Activated CD4-positive, alpha-beta T cell treated with anti-CD3 and anti-CD28 coated beads, Interleukin-2, amount 10 ng/mL, durations not matched to agents 7 days and 5 days (primary cell): ENCODE data around the gene STUB1. TPM values are rescaled to one million over a fixed set of nuclear protein-coding genes. Genes with fewer than 3 reads are reported as not detected.
A peak's percentile ranks its signal among the peaks of the same experiment; 100 is the strongest.

Experiments
- CTCF ChIA-PET: fragments of 350-600 bp; sonication (Branson Sonifier 250); formaldehyde crosslinking; loops from one replicate; lab custom pipeline; 2021; ENCODE audit warnings: antibody characterized with exemption; lab: Charles Lee
- POLR2A ChIA-PET: fragments of 350-600 bp; sonication (Branson Sonifier 250); formaldehyde crosslinking; loops from one replicate; lab custom pipeline; 2021; ENCODE audit warnings: antibody characterized with exemption; lab: Charles Lee
- DNase-seq: peaks from one replicate; pipeline ENCODE4 v3.0.0-alpha.2; 2020
- H3K27ac Mint-ChIP-seq: one replicate; pipeline ENCODE4 v1.8.0; 2021; ENCODE audit warnings: mild to moderate bottlenecking, moderate library complexity, mixed read lengths
- H3K27me3 Mint-ChIP-seq: one replicate; pipeline ENCODE4 v1.8.0; 2021; ENCODE audit warnings: mixed read lengths
- H3K36me3 Mint-ChIP-seq: one replicate; pipeline ENCODE4 v1.8.0; 2021; ENCODE audit warnings: low read depth, mixed read lengths
- H3K4me1 Mint-ChIP-seq: one replicate; pipeline ENCODE4 v1.8.0; 2021; ENCODE audit warnings: mixed read lengths
- H3K4me3 Mint-ChIP-seq: one replicate; pipeline ENCODE4 v1.8.0; 2021; ENCODE audit warnings: mild to moderate bottlenecking, moderate library complexity, mixed read lengths
- H3K9me3 Mint-ChIP-seq: one replicate; pipeline ENCODE4 v1.8.0; 2021; ENCODE audit warnings: mixed read lengths
- total RNA-seq, 2 experiments: library from RNA; stranded (reverse); gene quantifications; one replicate each; pipeline ENCODE4 v1.2.3, GENCODE V29; 2021

STUB1 gene
- total RNA-seq, 2 experiments from 2014 or later: 68.7 to 69.7 TPM

GRCh38 chr16:647173-647902 is 32.9 kb upstream of the STUB1 start:
- H3K4me3 Mint-ChIP-seq: no peak overlapping the region
- peaks cover 30% of the 10 kb centered on the region for H3K4me1 Mint-ChIP-seq
- no peaks in the 10 kb centered on the region for H3K27me3 Mint-ChIP-seq
- ChIA-PET CTCF (interaction anchor here (0.7 to 1.5 kb wide), 7 partner anchors 11 to 58 kb away, joined by 3 to 7 read pairs (median 3); partner anchors contain the start of gene METTL26), POLR2A (no interaction called here)
- no peak for DNase-seq
- no peaks in the 10 kb centered on the region for H3K36me3 Mint-ChIP-seq
- H3K27ac Mint-ChIP-seq: no peak overlapping the region
- H3K9me3 Mint-ChIP-seq: no peaks in the 10 kb centered on the region

GRCh38 chr16:648071-648780 is 32.0 kb upstream of the STUB1 start:
- Mint-ChIP-seq H3K4me3 (peak overlapping the region; percentile 73), H3K9me3 (no peaks in the 10 kb centered on the region), H3K27ac (peak overlapping the region; percentile 77), H3K36me3 (no peaks in the 10 kb centered on the region), H3K27me3 (no peaks in the 10 kb centered on the region), H3K4me1 (peaks cover 26% of the 10 kb centered on the region)
- POLR2A ChIA-PET: no interaction called here
- DNase-seq: no peak
- CTCF ChIA-PET: interaction anchor here (0.7 to 1.5 kb wide), 8 partner anchors 11 to 59 kb away, joined by 3 to 7 read pairs (median 3); partner anchors contain the start of gene METTL26

GRCh38 chr16:648781-649589 is 31.2 kb upstream of the STUB1 start, which contains the start of gene WDR90:
TSS of gene WDR90 (plus strand) at chr16:649365. CDS start at chr16:649417, 52 bp downstream.
- Mint-ChIP-seq H3K27ac (peak within 1 kb of the TSS; percentile 77), H3K27me3 (no peaks in the 10 kb centered on the region), H3K9me3 (no peaks in the 10 kb centered on the region), H3K36me3 (no peaks in the 10 kb centered on the region), H3K4me1 (peaks cover 22% of the 10 kb centered on the region), H3K4me3 (peak within 1 kb of the TSS; percentile 73)
- CTCF ChIA-PET: interaction anchor here (0.9 to 3.1 kb wide), 7 partner anchors 10 to 60 kb away, joined by 3 to 13 read pairs (median 6); partner anchors contain the start of genes METTL26 and RHOT2
- peak; percentile 94 for DNase-seq
- POLR2A ChIA-PET: interaction anchor here (0.7 kb wide), 1 partner anchor 20 kb away, joined by 3 read pairs; no protein-coding TSS in a partner anchor

GRCh38 chr16:649631-650030 is 30.6 kb upstream of the STUB1 start:
- H3K27ac Mint-ChIP-seq: no peak overlapping the region

GRCh38 chr16:651844-652243 is 28.4 kb upstream of the STUB1 start:
- POLR2A ChIA-PET: no interaction called here
- CTCF ChIA-PET: interaction anchor here (3.1 kb wide), 1 partner anchor 16 kb away, joined by 13 read pairs; the partner anchor contains the start of gene RHOT2
- no peak overlapping the region for H3K27ac Mint-ChIP-seq
- no peak overlapping the region for H3K4me3 Mint-ChIP-seq
- H3K9me3 Mint-ChIP-seq: no peaks in the 10 kb centered on the region
- no peaks in the 10 kb centered on the region for H3K27me3 Mint-ChIP-seq
- H3K4me1 Mint-ChIP-seq: peaks cover 13% of the 10 kb centered on the region
- no peak for DNase-seq
- no peaks in the 10 kb centered on the region for H3K36me3 Mint-ChIP-seq

More at GRCh38 chr16:649631-650030, 30.6 kb upstream of the STUB1 start:
- CTCF ChIA-PET: interaction anchor here (1.6 to 3.1 kb wide), 2 partner anchors 13 to 18 kb away, joined by 6 to 13 read pairs; partner anchors contain the start of genes METTL26 and RHOT2
- H3K27me3 Mint-ChIP-seq: no peaks in the 10 kb centered on the region
- peak overlapping the region; percentile 72 for H3K4me3 Mint-ChIP-seq
- POLR2A ChIA-PET: interaction anchor here (0.7 kb wide), 1 partner anchor 19 kb away, joined by 3 read pairs; no protein-coding TSS in a partner anchor
- no peaks in the 10 kb centered on the region for H3K9me3 Mint-ChIP-seq
- H3K4me1 Mint-ChIP-seq: peaks cover 15% of the 10 kb centered on the region
- DNase-seq: peak; percentile 33
- H3K36me3 Mint-ChIP-seq: no peaks in the 10 kb centered on the region

GRCh38 chr16:652454-653305 is 27.5 kb upstream of the STUB1 start:
- Mint-ChIP-seq H3K4me1 (peaks cover 13% of the 10 kb centered on the region), H3K27me3 (no peaks in the 10 kb centered on the region), H3K9me3 (no peaks in the 10 kb centered on the region), H3K4me3 (no peak overlapping the region), H3K27ac (no peak overlapping the region), H3K36me3 (no peaks in the 10 kb centered on the region)
- ChIA-PET POLR2A (no interaction called here), CTCF (no interaction called here)
- no peak for DNase-seq

GRCh38 chr16:654034-654433 is 26.2 kb upstream of the STUB1 start:
- Mint-ChIP-seq H3K9me3 (no peaks in the 10 kb centered on the region), H3K27me3 (no peaks in the 10 kb centered on the region), H3K27ac (no peak overlapping the region), H3K4me1 (peaks cover 4% of the 10 kb centered on the region), H3K4me3 (no peak overlapping the region), H3K36me3 (no peaks in the 10 kb centered on the region)
- POLR2A ChIA-PET: no interaction called here
- CTCF ChIA-PET: interaction anchor here (0.6 to 1.6 kb wide), 2 partner anchors 22 to 55 kb away, joined by 3 to 6 read pairs; no protein-coding TSS in a partner anchor
- no peak for DNase-seq

GRCh38 chr16:657487-657886 is 22.7 kb upstream of the STUB1 start:
- ChIA-PET CTCF (interaction anchor here (0.6 to 1.6 kb wide), 3 partner anchors 11 to 413 kb away, joined by 3 to 4 read pairs (median 3); partner anchors contain the start of gene RHOT2), POLR2A (no interaction called here)
- DNase-seq: no peak
- no peak overlapping the region for H3K27ac Mint-ChIP-seq
- H3K9me3 Mint-ChIP-seq: no peaks in the 10 kb centered on the region
- H3K27me3 Mint-ChIP-seq: no peaks in the 10 kb centered on the region
- no peaks in the 10 kb centered on the region for H3K36me3 Mint-ChIP-seq
- no peak overlapping the region for H3K4me3 Mint-ChIP-seq
- H3K4me1 Mint-ChIP-seq: peaks cover 5% of the 10 kb centered on the region

- H3K4me3 Mint-ChIP-seq: no peak overlapping the region
- H3K9me3 Mint-ChIP-seq: no peaks in the 10 kb centered on the region
- H3K4me1 Mint-ChIP-seq: peaks cover 5% of the 10 kb centered on the region
- no peaks in the 10 kb centered on the region for H3K27me3 Mint-ChIP-seq
- POLR2A ChIA-PET: no interaction called here
- no peak for DNase-seq
- H3K36me3 Mint-ChIP-seq: no peaks in the 10 kb centered on the region
- H3K27ac Mint-ChIP-seq: no peak overlapping the region
- CTCF ChIA-PET: interaction anchor here (1.0 kb wide), 1 partner anchor 11 kb away, joined by 4 read pairs; no protein-coding TSS in a partner anchor
Observed at GRCh38 chr16:658679-659571, 21.3 kb upstream of the STUB1 start.

GRCh38 chr16:659618-660017 is 20.6 kb upstream of the STUB1 start:
- Mint-ChIP-seq H3K9me3 (no peaks in the 10 kb centered on the region), H3K27ac (no peak overlapping the region), H3K4me3 (no peak overlapping the region), H3K36me3 (no peaks in the 10 kb centered on the region), H3K4me1 (peaks cover 5% of the 10 kb centered on the region), H3K27me3 (no peaks in the 10 kb centered on the region)
- no peak for DNase-seq
- POLR2A ChIA-PET: no interaction called here
- CTCF ChIA-PET: interaction anchor here (0.9 to 1.0 kb wide), 2 partner anchors 11 to 68 kb away, joined by 4 to 5 read pairs; no protein-coding TSS in a partner anchor

- Mint-ChIP-seq H3K4me1 (peaks cover 5% of the 10 kb centered on the region), H3K9me3 (no peaks in the 10 kb centered on the region), H3K36me3 (no peaks in the 10 kb centered on the region), H3K4me3 (no peak overlapping the region), H3K27me3 (no peaks in the 10 kb centered on the region), H3K27ac (no peak overlapping the region)
- DNase-seq: no peak
- CTCF ChIA-PET: interaction anchor here (0.9 kb wide), 1 partner anchor 68 kb away, joined by 5 read pairs; no protein-coding TSS in a partner anchor
- POLR2A ChIA-PET: no interaction called here
Observed at GRCh38 chr16:660132-660458, 20.1 kb upstream of the STUB1 start.
